Thoracic aorta (tissue), 2 donors: Measurements from ENCODE around the gene PTPN11. TPM values are rescaled to one million over a fixed set of nuclear protein-coding genes. Genes with fewer than 3 reads are reported as not detected.

ENCODE experiments used
- ATAC-seq: fragments of 150-250 bp; one replicate; pipeline ENCODE4 v1.8.0; 2017; ENCODE audit warnings: low read depth; ENCODE audit not compliant: insufficient number of reproducible peaks, low FRiP score
- DNase-seq: peaks from one replicate; pipeline ENCODE4 v3.0.0-alpha.2; 2020; ENCODE audit warnings: low spot score
- H3K27ac ChIP-seq, 2 donors: fragments of 200-600 bp; sonication (generic); 1 replicate in 1 of 2; 2 replicates in 1 of 2; pipeline ENCODE4 v1.5.1; 2016; ENCODE audit warnings: mild to moderate bottlenecking in 2 of 2, moderate library complexity in 2 of 2
- H3K27me3 ChIP-seq: fragments of 200-600 bp; sonication (generic); replicated peaks from 2 replicates; pipeline ENCODE4 v1.6.0; 2016; ENCODE audit warnings: mild to moderate bottlenecking; ENCODE audit not compliant: insufficient read depth
- H3K36me3 ChIP-seq: fragments of 200-600 bp; sonication (generic); one replicate; pipeline ENCODE4 v1.5.1; 2016
- H3K4me1 ChIP-seq, 2 donors: fragments of 200-600 bp; sonication (generic); 1 replicate in 1 of 2; 2 replicates in 1 of 2; pipeline versions ENCODE4 v1.5.1 to v1.6.0; 2016; ENCODE audit warnings: low read depth in 2 of 2, mild to moderate bottlenecking in 1 of 2; ENCODE audit not compliant: control insufficient read depth in 1 of 2
- H3K4me3 ChIP-seq: fragments of 200-600 bp; sonication (generic); 2 replicates; pipeline ENCODE4 v1.5.1; 2016; ENCODE audit warnings: mild to moderate bottlenecking
- H3K9me3 ChIP-seq: fragments of 200-600 bp; sonication (generic); 2 replicates; pipeline ENCODE4 v1.5.1; 2016
- CTCF ChIP-seq: fragments of 200-600 bp; sonication (generic); IDR thresholded peaks from one replicate; pipeline ENCODE4 v1.5.1; 2019; ENCODE audit warnings: antibody characterized with exemption
- total RNA-seq, 2 donors: library from RNA; depleted of rRNA; stranded (reverse); fragments of >200 nt; gene quantifications; one replicate each; pipeline versions ENCODE4 v1.1.0 to v1.2.3, GENCODE V29; 2016

The PTPN11 gene
- total RNA-seq, 2 donors from 2014 or later, result 98.6 to 126 TPM

DNA sequence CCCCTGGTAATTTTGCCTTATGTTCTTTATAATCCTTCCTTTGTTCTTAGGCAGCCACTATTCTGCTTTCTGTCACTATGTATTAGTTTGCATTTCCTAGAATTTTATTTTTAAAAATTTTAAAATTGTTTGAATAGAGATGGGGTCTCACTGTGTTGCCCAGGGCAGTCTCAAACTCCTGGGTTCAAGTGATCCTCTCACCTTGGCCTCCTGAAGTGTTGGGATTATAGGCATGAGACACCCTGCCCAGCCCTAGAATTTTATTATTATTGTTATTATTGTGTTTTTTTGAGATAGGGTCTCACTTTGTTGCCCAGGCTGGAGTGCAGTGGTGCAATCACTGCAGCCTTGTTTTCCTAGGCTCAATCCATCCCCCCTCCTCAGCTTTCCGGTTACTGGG is 2.6 kb downstream of the PTPN11 start:
- Histone ChIP-seq H3K4me3 (no peak overlapping the region), H3K27me3 (no peaks in the 10 kb centered on the region), H3K27ac (no peak overlapping the region), H3K4me1 (peaks cover 27 to 59% of the 10 kb centered on the region in 2 donors), H3K9me3 (no peaks in the 10 kb centered on the region), H3K36me3 (no peaks in the 10 kb centered on the region)
- ATAC-seq (no peak), DNase-seq (no peak)
- no peak for TF ChIP-seq CTCF

GRCh38 chr12:112422531-112422930 is 3.8 kb downstream of the PTPN11 start:
- ATAC-seq (no peak), DNase-seq (no peak)
- no peak overlapping the region for H3K27ac ChIP-seq

GRCh38 chr12:112424126-112424525 is 5.4 kb downstream of the PTPN11 start:
- Histone ChIP-seq H3K27me3 (no peaks in the 10 kb centered on the region), H3K4me1 (peaks cover 27 to 51% of the 10 kb centered on the region in 2 donors), H3K36me3 (no peaks in the 10 kb centered on the region), H3K9me3 (no peaks in the 10 kb centered on the region), H3K27ac (no peak overlapping the region), H3K4me3 (no peak overlapping the region)
- no peak for ATAC-seq
- no peak for DNase-seq
- no peak for TF ChIP-seq CTCF

More at GRCh38 chr12:112422531-112422930, 3.8 kb downstream of the PTPN11 start:
- no peak for TF ChIP-seq CTCF
- no peak overlapping the region for H3K4me3 ChIP-seq
- no peaks in the 10 kb centered on the region for H3K27me3 ChIP-seq
- H3K4me1 ChIP-seq, result peaks cover 27 to 58% of the 10 kb centered on the region in 2 donors
- no peaks in the 10 kb centered on the region for H3K9me3 ChIP-seq
- H3K36me3 ChIP-seq, result no peaks in the 10 kb centered on the region

DNA sequence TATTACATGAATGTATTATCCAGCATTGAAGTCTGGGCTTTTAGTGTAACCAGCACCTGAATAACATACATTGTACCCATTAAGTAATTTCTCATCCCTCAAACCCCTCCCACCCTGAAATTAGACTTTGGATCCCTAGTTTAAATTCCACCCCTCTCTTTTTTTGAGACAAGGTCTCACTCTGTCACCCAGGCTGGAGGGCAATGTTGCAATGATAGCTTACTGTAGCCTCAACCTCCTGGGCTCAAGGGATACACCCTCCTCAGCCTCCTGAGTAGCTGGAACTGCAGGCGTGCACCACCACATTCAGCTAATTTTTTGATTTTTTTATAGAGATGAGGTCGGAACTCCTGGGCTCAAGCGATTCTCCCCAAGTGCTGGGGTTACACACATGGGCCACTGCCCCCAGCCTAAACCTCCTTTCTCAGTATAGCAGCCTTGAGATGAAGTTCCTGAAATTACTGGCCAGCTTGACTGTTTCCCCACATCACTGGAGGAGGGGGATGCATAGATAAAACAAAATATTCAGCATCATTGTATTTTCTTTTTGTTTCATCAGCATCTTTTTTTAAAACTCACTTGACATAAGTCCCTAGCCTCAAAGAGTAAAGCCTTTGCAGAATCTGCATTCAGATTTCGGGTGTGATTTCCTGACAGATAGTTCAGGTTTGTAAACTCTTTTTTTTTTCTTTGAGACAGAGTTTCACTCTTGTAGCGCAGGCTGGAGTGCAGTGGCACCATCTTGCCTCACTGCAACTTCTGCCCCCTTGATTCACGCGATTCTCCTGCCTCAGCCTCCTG is 7.0 kb downstream of the PTPN11 start:
- ATAC-seq, result no peak
- TF ChIP-seq CTCF, result no peak
- Histone ChIP-seq H3K36me3 (no peaks in the 10 kb centered on the region), H3K9me3 (no peaks in the 10 kb centered on the region), H3K27ac (no peak overlapping the region), H3K27me3 (no peaks in the 10 kb centered on the region), H3K4me1 (peaks cover 15 to 37% of the 10 kb centered on the region in 2 donors), H3K4me3 (no peak overlapping the region)
- DNase-seq, result no peak

- no peak for ATAC-seq
- no peaks in the 10 kb centered on the region for H3K27me3 ChIP-seq
- no peak for DNase-seq
- H3K9me3 ChIP-seq, result no peaks in the 10 kb centered on the region
- H3K36me3 ChIP-seq, result no peaks in the 10 kb centered on the region
- H3K4me1 ChIP-seq, result peaks cover 0 to 18% of the 10 kb centered on the region in 2 donors
- H3K27ac ChIP-seq, result no peak overlapping the region
- no peak for TF ChIP-seq CTCF
- no peak overlapping the region for H3K4me3 ChIP-seq
These were observed 9.0 kb downstream of the PTPN11 start for GRCh38 chr12:112427760-112428159.
